Upper lobe of right lung (tissue), 1 donor: ENCODE results near the gene SST. TPM values are rescaled to one million over a fixed set of nuclear protein-coding genes. Genes with fewer than 3 reads are reported as not detected.
A peak's percentile ranks its signal among the peaks of the same experiment; 100 is the strongest.

Experiments used
- ATAC-seq: fragments of 200-7000 bp; cut with Tn5 transposase; one replicate; pipeline ENCODE4 v1.9.1; 2020; ENCODE audit warnings: mild to moderate bottlenecking, moderate library complexity
- DNase-seq: peaks from one replicate; pipeline ENCODE4 v3.0.0-alpha.2; 2020
- H3K27ac ChIP-seq: fragments of 200-600 bp; one replicate; pipeline ENCODE4 v1.8.0; 2022
- H3K27me3 ChIP-seq: fragments of 200-600 bp; one replicate; pipeline ENCODE4 v1.8.0; 2022; ENCODE audit warnings: mild to moderate bottlenecking
- H3K36me3 ChIP-seq: fragments of 200-600 bp; one replicate; pipeline ENCODE4 v1.8.0; 2022
- H3K4me1 ChIP-seq: fragments of 200-600 bp; one replicate; pipeline ENCODE4 v1.8.0; 2022
- H3K4me3 ChIP-seq: fragments of 200-600 bp; one replicate; pipeline ENCODE4 v1.8.0; 2022; ENCODE audit warnings: mild to moderate bottlenecking
- H3K9me3 ChIP-seq: fragments of 200-600 bp; one replicate; pipeline ENCODE4 v1.8.0; 2022
- CTCF ChIP-seq: fragments of 200-600 bp; IDR thresholded peaks from one replicate; pipeline ENCODE4 v1.8.0; 2022; ENCODE audit warnings: antibody characterized with exemption
- intact Hi-C: fragments of 100-400 bp; cut with DNase I; formaldehyde crosslinking; loops from one replicate; pipeline ENCODE4 v1.11.0; 2022
- total RNA-seq: library from RNA; stranded (reverse); fragmentation: NEBNext Ultra II Directional; extraction: Animal tissue kit (Norgen Biotek cat#: 25700); gene quantifications from one replicate; pipeline ENCODE4 v1.2.1, GENCODE V29; 2021
- donor health status: DM: no; HTN: yes; CAD: no; lungs with severe emphysema.

Gene SST
- total RNA-seq, 1 donor from 2014 or later = not detected

- Histone ChIP-seq H3K4me3 (no peak overlapping the region), H3K27me3 (peaks cover 22% of the 10 kb centered on the region), H3K36me3 (no peaks in the 10 kb centered on the region), H3K9me3 (no peaks in the 10 kb centered on the region), H3K4me1 (no peaks in the 10 kb centered on the region), H3K27ac (no peak overlapping the region)
- TF ChIP-seq CTCF = no peak
- intact Hi-C loops = no loop called here
- ATAC-seq (no peak), DNase-seq (no peak)
Observed at GRCh38 chr3:187665764-187666402, 4.3 kb downstream of the SST start.

- Histone ChIP-seq H3K36me3 (no peaks in the 10 kb centered on the region), H3K27me3 (peaks cover 19% of the 10 kb centered on the region), H3K4me3 (no peak overlapping the region), H3K4me1 (no peaks in the 10 kb centered on the region), H3K27ac (no peak overlapping the region), H3K9me3 (no peaks in the 10 kb centered on the region)
- no peak for DNase-seq
- TF ChIP-seq CTCF = no peak
- intact Hi-C loops = no loop called here
- ATAC-seq = no peak
Observed at GRCh38 chr3:187665010-187665409, 5.2 kb downstream of the SST start.

- peak; percentile 34 for ATAC-seq
Observed at GRCh38 chr3:187662848-187663409, 7.3 kb downstream of the SST start.

GRCh38 chr3:187661267-187661666 is 8.9 kb downstream of the SST start:
- intact Hi-C loops = no loop called here
- DNase-seq (no peak), ATAC-seq (no peak)
- Histone ChIP-seq H3K27ac (no peak overlapping the region), H3K36me3 (no peaks in the 10 kb centered on the region), H3K27me3 (no peaks in the 10 kb centered on the region), H3K9me3 (no peaks in the 10 kb centered on the region), H3K4me1 (no peaks in the 10 kb centered on the region), H3K4me3 (no peak overlapping the region)
- no peak for TF ChIP-seq CTCF

More at GRCh38 chr3:187662848-187663409, 7.3 kb downstream of the SST start:
- Histone ChIP-seq H3K4me1 (no peaks in the 10 kb centered on the region), H3K27me3 (peaks cover under 1% of the 10 kb centered on the region), H3K36me3 (no peaks in the 10 kb centered on the region), H3K27ac (no peak overlapping the region), H3K4me3 (no peak overlapping the region), H3K9me3 (no peaks in the 10 kb centered on the region)
- no peak for DNase-seq
- intact Hi-C loops = no loop called here
- TF ChIP-seq CTCF = no peak

GRCh38 chr3:187651282-187651681 is 18.9 kb downstream of the SST start:
- Histone ChIP-seq H3K36me3 (no peaks in the 10 kb centered on the region), H3K4me3 (no peak overlapping the region), H3K27ac (no peak overlapping the region), H3K9me3 (no peaks in the 10 kb centered on the region), H3K27me3 (peaks cover 19% of the 10 kb centered on the region), H3K4me1 (no peaks in the 10 kb centered on the region)
- ATAC-seq = no peak
- DNase-seq = no peak
- intact Hi-C loops = no loop called here
- no peak for TF ChIP-seq CTCF
